SU-DHL-6 (cell line): ENCODE measurements around the gene PLCB1.

Experiments
- H2AFZ ChIP-seq: fragments of 200-600 bp; sonication (generic); 2 replicates; pipeline ENCODE4 v1.6.1; 2014; ENCODE audit warnings: low read depth, mild to moderate bottlenecking, moderate library complexity, mixed read lengths, antibody characterized with exemption, low read length; ENCODE audit not compliant: severe bottlenecking
- H3F3A ChIP-seq: fragments of 200-600 bp; shearing (Covaris generic); 2 replicates; pipeline ENCODE4 v1.6.0; 2016; ENCODE audit warnings: antibody characterized with exemption, mild to moderate bottlenecking; ENCODE audit not compliant: insufficient read depth
- H3K27ac ChIP-seq: fragments of 200-600 bp; sonication (generic); 2 replicates; pipeline ENCODE4 v1.5.1; 2016; ENCODE audit warnings: low read depth, mild to moderate bottlenecking, low read length, moderate library complexity, mixed read lengths
- H3K27me3 ChIP-seq: fragments of 200-600 bp; sonication (generic), shearing (Covaris generic); 2 replicates; pipeline ENCODE4 v1.6.0; 2014; ENCODE audit warnings: mild to moderate bottlenecking, low read length
- H3K36me3 ChIP-seq: fragments of 200-600 bp; sonication (generic); 2 replicates; pipeline ENCODE4 v1.6.1; 2014; ENCODE audit warnings: mild to moderate bottlenecking, low read length, mixed read lengths
- H3K4me2 ChIP-seq: fragments of 300-600, 200-600 bp; shearing (Covaris generic), sonication (generic); 2 replicates; pipeline ENCODE4 v1.6.0; 2014; ENCODE audit warnings: low read length, low read depth, mild to moderate bottlenecking; ENCODE audit not compliant: poor library complexity, severe bottlenecking
- H3K4me3 ChIP-seq: fragments of 200-600 bp; sonication (generic); 2 replicates; pipeline ENCODE4 v1.5.1; 2014; ENCODE audit warnings: antibody characterized with exemption, low read length, mild to moderate bottlenecking, mixed read lengths; ENCODE audit not compliant: insufficient read depth, poor library complexity, severe bottlenecking
- H3K79me2 ChIP-seq: fragments of 200-600 bp; sonication (generic); 2 replicates; pipeline ENCODE4 v1.6.1; 2014; ENCODE audit warnings: mild to moderate bottlenecking, low read length, moderate library complexity; ENCODE audit not compliant: insufficient read depth
- H3K9ac ChIP-seq: fragments of 200-600 bp; sonication (generic); 2 replicates; pipeline ENCODE4 v1.7.0; 2014; ENCODE audit warnings: mild to moderate bottlenecking, low read length
- H3K9me2 ChIP-seq: fragments of 200-600 bp; sonication (generic); replicated peaks from 2 replicates; pipeline ENCODE4 v1.6.1; 2014; ENCODE audit warnings: low read length; ENCODE audit not compliant: insufficient read depth
- H3K9me3 ChIP-seq: fragments of 200-600 bp; sonication (generic); 2 replicates; pipeline ENCODE4 v1.6.1; 2014; ENCODE audit warnings: low read length, mixed read lengths; ENCODE audit not compliant: insufficient read depth
- H4K20me1 ChIP-seq: fragments of 200-600 bp; sonication (generic); 2 replicates; pipeline ENCODE4 v1.6.1; 2014; ENCODE audit warnings: low read depth, mild to moderate bottlenecking, antibody characterized with exemption, low read length, moderate library complexity, mixed read lengths
- CTCF ChIP-seq: fragments of 200-600 bp; sonication (generic); IDR thresholded peaks from one replicate; pipeline ENCODE4 v1.5.1; 2017; ENCODE audit warnings: antibody characterized with exemption, mild to moderate bottlenecking, low read length, moderate library complexity; ENCODE audit not compliant: insufficient read depth, poor library complexity, severe bottlenecking
- EZH2phosphoT487 ChIP-seq: fragments of 200-600 bp; sonication (generic), shearing (Covaris generic); conservative IDR thresholded peaks from 2 replicates; pipeline ENCODE4 v1.6.1; 2018; ENCODE audit warnings: mild to moderate bottlenecking, antibody characterized with exemption, low read length, moderate library complexity, mixed read lengths

The PLCB1 gene

GRCh38 chr20:8246716-8247115, 114.7 kb downstream of the PLCB1 start:
- no peak overlapping the region for H3K4me2 ChIP-seq
- no peaks in the 10 kb centered on the region for H3F3A ChIP-seq
- no peak for TF ChIP-seq EZH2phosphoT487
- TF ChIP-seq CTCF, result no peak
- no peaks in the 10 kb centered on the region for H3K36me3 ChIP-seq
- no peaks in the 10 kb centered on the region for H3K9me3 ChIP-seq
- H2AFZ ChIP-seq, result no peak overlapping the region
- H3K79me2 ChIP-seq, result no peaks in the 10 kb centered on the region
- no peaks in the 10 kb centered on the region for H4K20me1 ChIP-seq
- no peak overlapping the region for H3K27ac ChIP-seq
- no peaks in the 10 kb centered on the region for H3K9me2 ChIP-seq
- no peaks in the 10 kb centered on the region for H3K27me3 ChIP-seq
- no peak overlapping the region for H3K9ac ChIP-seq
- no peak overlapping the region for H3K4me3 ChIP-seq

- Histone ChIP-seq H3K4me3 (no peak overlapping the region), H3K79me2 (no peaks in the 10 kb centered on the region), H3K4me2 (no peak overlapping the region), H3K27ac (no peak overlapping the region), H2AFZ (no peak overlapping the region), H3K9me2 (no peaks in the 10 kb centered on the region), H3K27me3 (no peaks in the 10 kb centered on the region), H3K36me3 (no peaks in the 10 kb centered on the region), H3K9ac (no peak overlapping the region), H4K20me1 (no peaks in the 10 kb centered on the region), H3F3A (no peaks in the 10 kb centered on the region), H3K9me3 (no peaks in the 10 kb centered on the region)
- TF ChIP-seq EZH2phosphoT487, result no peak
- TF ChIP-seq CTCF, result no peak
Measured at GRCh38 chr20:8248051-8248450, 116.0 kb downstream of the PLCB1 start.

- Histone ChIP-seq H3K9me2 (no peaks in the 10 kb centered on the region), H3K27me3 (no peaks in the 10 kb centered on the region), H3K27ac (no peak overlapping the region), H3K9me3 (no peaks in the 10 kb centered on the region), H3K4me3 (no peak overlapping the region), H2AFZ (no peak overlapping the region), H3K79me2 (no peaks in the 10 kb centered on the region), H4K20me1 (no peaks in the 10 kb centered on the region), H3K9ac (no peak overlapping the region), H3K4me2 (no peak overlapping the region), H3K36me3 (no peaks in the 10 kb centered on the region), H3F3A (no peaks in the 10 kb centered on the region)
- TF ChIP-seq EZH2phosphoT487 (no peak), CTCF (no peak)
Measured at GRCh38 chr20:8249634-8250033, 117.6 kb downstream of the PLCB1 start.
